ENCODE results near the gene CFH. TPM values are rescaled to one million over a fixed set of nuclear protein-coding genes. Genes with fewer than 3 reads are reported as not detected.
"Not testable (repeated sequence)": the region's sequence is repeated elsewhere in the genome, so short reads cannot be mapped to it uniquely, and the experiment has no call there.

The CFH gene
- polyA plus RNA-seq, 1 of the 3 experiments (the other 2 are of a cell fraction), result 2.9 TPM

DNA sequence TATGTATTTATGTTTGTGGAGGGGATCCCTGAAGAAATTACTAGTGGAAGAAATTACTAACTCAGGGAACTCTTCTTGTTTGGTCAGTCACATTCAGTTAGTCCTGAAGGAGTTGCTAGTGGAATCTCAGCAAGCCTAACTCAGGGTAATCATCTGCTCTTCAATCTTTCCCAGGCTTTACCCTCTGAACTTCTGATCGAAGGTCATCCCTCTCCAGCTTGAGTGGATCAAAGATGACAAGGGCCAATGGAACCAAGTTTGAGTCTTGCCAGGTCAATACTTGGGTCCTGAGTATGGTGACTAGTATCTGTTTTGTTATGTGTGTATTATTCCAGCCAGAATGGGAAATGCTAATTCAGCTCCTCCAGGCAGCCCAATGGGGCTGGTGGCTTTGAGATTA, 49.3 kb downstream of the CFH start:
- Histone ChIP-seq H3K27me3 (ENCODE audit: insufficient read depth) (no peaks in the 10 kb centered on the region), H3K27ac (ENCODE audit: low read depth in 2 of 2, low read length in 1 of 2) (no peak overlapping the region), H3K79me2 (ENCODE audit: insufficient read depth) (no peaks in the 10 kb centered on the region), H2AFZ (ENCODE audit: low read depth) (no peak overlapping the region), H4K20me1 (ENCODE audit: insufficient read depth) (no peaks in the 10 kb centered on the region), H3K4me1 (ENCODE audit: control insufficient read depth in 1 of 2, insufficient read depth in 2 of 2, low read depth in 1 of 2, low read length in 1 of 2) (no peaks in the 10 kb centered on the region), H3K36me3 (replicated peaks in 1 of 2; ENCODE audit: control insufficient read depth in 1 of 2, insufficient read depth in 2 of 2, low read length in 1 of 2) (no peaks in the 10 kb centered on the region), H3K4me3 (ENCODE audit: low read depth in 2 of 2, low read length in 1 of 2) (no peak overlapping the region), H3K4me2 (no peak overlapping the region), H3F3A (replicated peaks; ENCODE audit: insufficient read depth) (no peaks in the 10 kb centered on the region), H3K9me3 (no peaks in the 10 kb centered on the region), H3K9ac (no peak overlapping the region), H3K9me2 (no peaks in the 10 kb centered on the region)
- no peak for DNase-seq
- 15% methylated on average over 1 of the region's 1 CpG for WGBS (ENCODE audit: low lambda C conversion rate)
- no peak for TF ChIP-seq TCF12 (IDR thresholded peaks at IDR 0.05)
- CTCF ChIA-PET, result no interaction called here
- POLR2A ChIA-PET, result no interaction called here

GRCh38 chr1:196709892-196710291, 58.0 kb downstream of the CFH start:
- H3F3A ChIP-seq (replicated peaks; ENCODE audit: insufficient read depth); H3K36me3 ChIP-seq (replicated peaks in 1 of 2; ENCODE audit: control insufficient read depth in 1 of 2, insufficient read depth in 2 of 2, low read length in 1 of 2); DNase-seq; H3K27ac ChIP-seq (ENCODE audit: low read depth in 2 of 2, low read length in 1 of 2); H3K4me3 ChIP-seq (ENCODE audit: low read depth in 2 of 2, low read length in 1 of 2); H3K4me2 ChIP-seq; H3K4me1 ChIP-seq (ENCODE audit: control insufficient read depth in 1 of 2, insufficient read depth in 2 of 2, low read depth in 1 of 2, low read length in 1 of 2); CTCF ChIA-PET; H3K9ac ChIP-seq; H4K20me1 ChIP-seq (ENCODE audit: insufficient read depth); H3K79me2 ChIP-seq (ENCODE audit: insufficient read depth); H3K27me3 ChIP-seq (ENCODE audit: insufficient read depth); POLR2A ChIA-PET; H3K9me3 ChIP-seq; H2AFZ ChIP-seq (ENCODE audit: low read depth); H3K9me2 ChIP-seq: not testable (repeated sequence)
- WGBS (ENCODE audit: low lambda C conversion rate), result 70% methylated on average over 2 of the region's 2 CpGs

- no peaks in the 10 kb centered on the region; a peak in 1 of 4 replicates for H3K4me1 ChIP-seq (ENCODE audit: control insufficient read depth in 1 of 2, insufficient read depth in 2 of 2, low read depth in 1 of 2, low read length in 1 of 2)
- no peaks in the 10 kb centered on the region for H3K9me3 ChIP-seq
- no peaks in the 10 kb centered on the region for H3K27me3 ChIP-seq (ENCODE audit: insufficient read depth)
- no peak for DNase-seq
- H2AFZ ChIP-seq (ENCODE audit: low read depth), result no peak overlapping the region
- no peak for TF ChIP-seq ZBTB33 (IDR thresholded peaks at IDR 0.05; ENCODE audit: borderline replicate concordance, low read depth)
- no peak for TF ChIP-seq EZH2phosphoT487 (IDR thresholded peaks at IDR 0.05; ENCODE audit: borderline replicate concordance, low read depth)
- no peak for TF ChIP-seq MEF2A (IDR thresholded peaks at IDR 0.05; ENCODE audit: borderline replicate concordance, low read depth)
- no peak for TF ChIP-seq POLR2AphosphoS5 (IDR thresholded peaks at IDR 0.05; ENCODE audit: low read depth, low read length)
- no peak for TF ChIP-seq RCOR1 (IDR thresholded peaks at IDR 0.05; ENCODE audit: low read length)
- no peak for TF ChIP-seq JUND (IDR thresholded peaks at IDR 0.05)
- no peak for TF ChIP-seq FOXJ3 (CRISPR knock-in tag; IDR thresholded peaks at IDR 0.05)
- no peak for TF ChIP-seq RAD21 (IDR thresholded peaks at IDR 0.05; ENCODE audit: low read length)
- TF ChIP-seq PBX3 (IDR thresholded peaks at IDR 0.05), result no peak
- TF ChIP-seq USF1 (IDR thresholded peaks at IDR 0.05; ENCODE audit: borderline replicate concordance, low read depth), result no peak
- TF ChIP-seq RXRA (IDR thresholded peaks at IDR 0.05; ENCODE audit: borderline replicate concordance, low read depth), result no peak
- TF ChIP-seq NFIC (IDR thresholded peaks at IDR 0.05; ENCODE audit: borderline replicate concordance), result no peak
- TF ChIP-seq TCF12 (IDR thresholded peaks at IDR 0.05), result no peak
- TF ChIP-seq MAX (IDR thresholded peaks at IDR 0.05; ENCODE audit: low read depth), result no peak
- TF ChIP-seq, protein P1, sequence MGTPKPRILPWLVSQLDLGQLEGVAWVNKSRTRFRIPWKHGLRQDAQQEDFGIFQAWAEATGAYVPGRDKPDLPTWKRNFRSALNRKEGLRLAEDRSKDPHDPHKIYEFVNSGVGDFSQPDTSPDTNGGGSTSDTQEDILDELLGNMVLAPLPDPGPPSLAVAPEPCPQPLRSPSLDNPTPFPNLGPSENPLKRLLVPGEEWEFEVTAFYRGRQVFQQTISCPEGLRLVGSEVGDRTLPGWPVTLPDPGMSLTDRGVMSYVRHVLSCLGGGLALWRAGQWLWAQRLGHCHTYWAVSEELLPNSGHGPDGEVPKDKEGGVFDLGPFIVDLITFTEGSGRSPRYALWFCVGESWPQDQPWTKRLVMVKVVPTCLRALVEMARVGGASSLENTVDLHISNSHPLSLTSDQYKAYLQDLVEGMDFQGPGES (IDR thresholded peaks at IDR 0.05; ENCODE audit: low read depth, low read length), result no peak
- TF ChIP-seq FOSL2 (IDR thresholded peaks at IDR 0.05; ENCODE audit: borderline replicate concordance, low read depth), result no peak
- TF ChIP-seq TAF1 (IDR thresholded peaks at IDR 0.05; ENCODE audit: borderline replicate concordance, low read depth, low read length), result no peak
- TF ChIP-seq FOXM1 (IDR thresholded peaks at IDR 0.05; ENCODE audit: low read depth), result no peak
- no peak for TF ChIP-seq RFX5 (IDR thresholded peaks at IDR 0.05; ENCODE audit: low read length)
- H3K9ac ChIP-seq, result no peak overlapping the region
- H3K36me3 ChIP-seq (replicated peaks in 1 of 2; ENCODE audit: control insufficient read depth in 1 of 2, insufficient read depth in 2 of 2, low read length in 1 of 2), result no peaks in the 10 kb centered on the region
- H3K27ac ChIP-seq (ENCODE audit: low read depth in 2 of 2, low read length in 1 of 2), result no peak overlapping the region
- H4K20me1 ChIP-seq (ENCODE audit: insufficient read depth), result no peaks in the 10 kb centered on the region
- POLR2A ChIA-PET, result no interaction called here
- WGBS (ENCODE audit: low lambda C conversion rate), result 44% methylated on average over 2 of the region's 2 CpGs
- no peak overlapping the region for H3K4me2 ChIP-seq
- no peaks in the 10 kb centered on the region for H3F3A ChIP-seq (replicated peaks; ENCODE audit: insufficient read depth)
- no peaks in the 10 kb centered on the region for H3K9me2 ChIP-seq
- H3K79me2 ChIP-seq (ENCODE audit: insufficient read depth), result no peaks in the 10 kb centered on the region
- CTCF ChIA-PET, result interaction anchor here (1.5 kb wide), 1 partner anchor 18 kb away, joined by 5 read pairs; no protein-coding TSS in a partner anchor
- H3K4me3 ChIP-seq (ENCODE audit: low read depth in 2 of 2, low read length in 1 of 2), result no peak overlapping the region
Measured at GRCh38 chr1:196717868-196718267, 66.0 kb downstream of the CFH start.
